HG02798 (cell line): Measurements from ENCODE around the gene ARHGAP10.
"Not testable (repeated sequence)": the region's sequence is repeated elsewhere in the genome, so short reads cannot be mapped to it uniquely, and the experiment has no call there.

ENCODE experiments used
- ATAC-seq: cut with Tn5 transposase; IDR thresholded peaks from one replicate; pipeline ENCODE4 v1.9.1; 2021; ENCODE audit warnings: mild to moderate bottlenecking; ENCODE audit not compliant: unreplicated experiment, poor library complexity

ARHGAP10 gene

GRCh38 chr4:148071009-148071408, 339.1 kb downstream of the ARHGAP10 start:
- no peak for ATAC-seq

GRCh38 chr4:148072789-148073188, 340.9 kb downstream of the ARHGAP10 start:
- no peak for ATAC-seq

GRCh38 chr4:148073349-148073748, 341.5 kb downstream of the ARHGAP10 start:
- ATAC-seq: no peak

- no peak for ATAC-seq
Observed at GRCh38 chr4:148074462-148074861, 342.6 kb downstream of the ARHGAP10 start.

- no peak for ATAC-seq
Observed at GRCh38 chr4:148075438-148075837, 343.6 kb downstream of the ARHGAP10 start.

GRCh38 chr4:148076964-148077363, 345.1 kb downstream of the ARHGAP10 start:
- no peak for ATAC-seq

- ATAC-seq: no peak
Observed at GRCh38 chr4:148077581-148077980, 345.7 kb downstream of the ARHGAP10 start.

- no peak for ATAC-seq
Observed at GRCh38 chr4:148078061-148078460, 346.2 kb downstream of the ARHGAP10 start.

- ATAC-seq: no peak
Observed at GRCh38 chr4:148079961-148080360, 348.1 kb downstream of the ARHGAP10 start.

GRCh38 chr4:148081267-148081666, 349.4 kb downstream of the ARHGAP10 start:
- no peak for ATAC-seq

GRCh38 chr4:148081745-148082144, 349.9 kb downstream of the ARHGAP10 start:
- no peak for ATAC-seq

- ATAC-seq: not testable (repeated sequence)
Observed at GRCh38 chr4:148083073-148083472, 351.2 kb downstream of the ARHGAP10 start.

- no peak for ATAC-seq
Observed at GRCh38 chr4:148089624-148090023, 357.7 kb downstream of the ARHGAP10 start.

GRCh38 chr4:148090029-148090428, 358.1 kb downstream of the ARHGAP10 start:
- no peak for ATAC-seq

GRCh38 chr4:148090503-148091476, 358.9 kb downstream of the ARHGAP10 start:
- no peak for ATAC-seq

- ATAC-seq: no peak
Observed at GRCh38 chr4:148091896-148092295, 360.0 kb downstream of the ARHGAP10 start.

GRCh38 chr4:148092316-148093014, 360.6 kb downstream of the ARHGAP10 start:
- no peak for ATAC-seq

GRCh38 chr4:148093065-148093464, 361.2 kb downstream of the ARHGAP10 start:
- ATAC-seq: no peak

- no peak for ATAC-seq
Observed at GRCh38 chr4:148094149-148094548, 362.3 kb downstream of the ARHGAP10 start.

- no peak for ATAC-seq
Observed at GRCh38 chr4:148095346-148095923, 363.5 kb downstream of the ARHGAP10 start.

GRCh38 chr4:148097801-148098200, 365.9 kb downstream of the ARHGAP10 start:
- ATAC-seq: no peak
